ENCODE measurements around the gene TOMM70. TPM values are rescaled to one million over a fixed set of nuclear protein-coding genes. Genes with fewer than 3 reads are reported as not detected.

Gene TOMM70
- total RNA-seq, 2 experiments from 2014 or later = 56.2 to 57.8 TPM

- intact Hi-C loops (cut with micrococcal nuclease) = no loop called here
- POLR2A ChIA-PET = interaction anchor here (0.6 to 1.9 kb wide), 5 partner anchors 11 to 996 kb away, joined by 3 to 9 read pairs (median 3); partner anchors contain the start of genes LNP1, NIT2 and TOMM70
- ATAC-seq (no peak), DNase-seq (no peak)
- no peak overlapping the region for H3K27ac Mint-ChIP-seq
- H3K9me3 Mint-ChIP-seq = no peaks in the 10 kb centered on the region
- TF ChIP-seq, protein P1, sequence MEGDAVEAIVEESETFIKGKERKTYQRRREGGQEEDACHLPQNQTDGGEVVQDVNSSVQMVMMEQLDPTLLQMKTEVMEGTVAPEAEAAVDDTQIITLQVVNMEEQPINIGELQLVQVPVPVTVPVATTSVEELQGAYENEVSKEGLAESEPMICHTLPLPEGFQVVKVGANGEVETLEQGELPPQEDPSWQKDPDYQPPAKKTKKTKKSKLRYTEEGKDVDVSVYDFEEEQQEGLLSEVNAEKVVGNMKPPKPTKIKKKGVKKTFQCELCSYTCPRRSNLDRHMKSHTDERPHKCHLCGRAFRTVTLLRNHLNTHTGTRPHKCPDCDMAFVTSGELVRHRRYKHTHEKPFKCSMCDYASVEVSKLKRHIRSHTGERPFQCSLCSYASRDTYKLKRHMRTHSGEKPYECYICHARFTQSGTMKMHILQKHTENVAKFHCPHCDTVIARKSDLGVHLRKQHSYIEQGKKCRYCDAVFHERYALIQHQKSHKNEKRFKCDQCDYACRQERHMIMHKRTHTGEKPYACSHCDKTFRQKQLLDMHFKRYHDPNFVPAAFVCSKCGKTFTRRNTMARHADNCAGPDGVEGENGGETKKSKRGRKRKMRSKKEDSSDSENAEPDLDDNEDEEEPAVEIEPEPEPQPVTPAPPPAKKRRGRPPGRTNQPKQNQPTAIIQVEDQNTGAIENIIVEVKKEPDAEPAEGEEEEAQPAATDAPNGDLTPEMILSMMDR (IDR thresholded peaks at IDR 0.05) = no peak
- H3K36me3 Mint-ChIP-seq (ENCODE audit: low read depth) = peaks cover 66% of the 10 kb centered on the region
- no peaks in the 10 kb centered on the region for H3K27me3 Mint-ChIP-seq
- H3K4me1 Mint-ChIP-seq (ENCODE audit: low read depth) = no peaks in the 10 kb centered on the region
- no peak overlapping the region for H3K4me3 Mint-ChIP-seq
- CTCF ChIA-PET = interaction anchor here (0.8 kb wide), 1 partner anchor 40 kb away, joined by 3 read pairs; no protein-coding TSS in a partner anchor
Observed at GRCh38 chr3:100360757-100361496, 40.0 kb downstream of the TOMM70 start.

- TF ChIP-seq, protein P1 (IDR thresholded peaks at IDR 0.05) = no peak
- ChIA-PET POLR2A (interaction anchor here (1.9 kb wide), 1 partner anchor 24 kb away, joined by 9 read pairs; the partner anchor contains the start of gene NIT2), CTCF (no interaction called here)
- Mint-ChIP-seq H3K27me3 (no peaks in the 10 kb centered on the region), H3K27ac (peak overlapping the region; percentile 22), H3K4me3 (no peak overlapping the region), H3K9me3 (no peaks in the 10 kb centered on the region), H3K4me1 (ENCODE audit: low read depth) (no peaks in the 10 kb centered on the region), H3K36me3 (ENCODE audit: low read depth) (peaks cover 54% of the 10 kb centered on the region)
- intact Hi-C loops (cut with micrococcal nuclease) = no loop called here
- ATAC-seq = no peak
- DNase-seq = no peak
Observed at GRCh38 chr3:100359035-100359434, 41.9 kb downstream of the TOMM70 start.

DNA sequence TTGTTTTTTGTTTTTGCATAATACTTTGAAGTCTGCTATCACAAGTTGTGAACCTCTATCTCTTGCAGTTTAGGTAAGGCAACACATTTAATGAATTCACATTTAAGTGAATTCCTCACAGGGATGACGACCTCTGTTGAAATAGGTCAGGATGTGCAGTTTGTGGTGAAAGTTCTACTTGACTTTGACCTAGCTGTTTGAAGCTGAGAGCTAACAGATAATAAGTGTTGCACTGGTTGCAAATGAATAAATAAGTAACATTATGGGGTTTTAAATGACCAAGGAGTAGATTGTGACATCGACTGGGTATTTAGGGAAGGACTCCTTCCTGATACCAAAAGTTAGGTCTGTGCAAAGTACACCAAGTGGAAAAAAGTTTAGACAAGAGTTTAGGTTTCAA is 42.5 kb downstream of the TOMM70 start:
- no peaks in the 10 kb centered on the region for H3K27me3 Mint-ChIP-seq
- DNase-seq (no peak), ATAC-seq (no peak)
- H3K4me1 Mint-ChIP-seq (ENCODE audit: low read depth) = no peaks in the 10 kb centered on the region
- POLR2A ChIA-PET = no interaction called here
- H3K4me3 Mint-ChIP-seq = no peak overlapping the region
- H3K27ac Mint-ChIP-seq = peak overlapping the region; percentile 22
- H3K9me3 Mint-ChIP-seq = no peaks in the 10 kb centered on the region
- intact Hi-C loops (cut with micrococcal nuclease) = no loop called here
- peaks cover 49% of the 10 kb centered on the region for H3K36me3 Mint-ChIP-seq (ENCODE audit: low read depth)
- TF ChIP-seq, protein P1 (IDR thresholded peaks at IDR 0.05) = no peak
- CTCF ChIA-PET = no interaction called here

DNA sequence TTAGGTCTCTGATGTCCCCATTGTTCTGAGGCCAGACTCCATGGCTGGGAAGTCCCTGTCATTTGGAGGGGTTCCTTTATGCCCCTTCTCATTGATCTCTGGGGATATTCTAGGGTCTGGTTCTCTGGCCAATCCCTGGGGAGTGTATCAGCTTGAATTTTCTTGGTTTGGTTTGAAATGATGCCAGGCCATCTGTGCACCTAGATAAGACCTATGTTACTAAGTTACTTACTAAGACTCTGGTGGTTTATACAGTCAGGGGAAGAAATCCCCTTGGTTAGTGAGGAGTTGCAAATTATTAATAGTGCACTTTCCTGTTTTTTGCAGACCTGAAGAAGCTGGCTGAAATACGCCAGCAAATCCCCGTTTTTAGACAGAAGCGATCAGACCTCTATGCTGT is 46.0 kb downstream of the TOMM70 start:
- CTCF ChIA-PET = interaction anchor here (0.6 kb wide), 1 partner anchor 10 kb away, joined by 3 read pairs; no protein-coding TSS in a partner anchor
- peaks cover 50% of the 10 kb centered on the region for H3K36me3 Mint-ChIP-seq (ENCODE audit: low read depth)

More for the DNA sequence above, 46.0 kb downstream of the TOMM70 start:
- intact Hi-C loops (cut with micrococcal nuclease) = no loop called here
- no peaks in the 10 kb centered on the region for H3K27me3 Mint-ChIP-seq
- H3K4me1 Mint-ChIP-seq (ENCODE audit: low read depth) = no peaks in the 10 kb centered on the region
- TF ChIP-seq, protein P1 (IDR thresholded peaks at IDR 0.05) = no peak
- DNase-seq = no peak
- H3K27ac Mint-ChIP-seq = peak overlapping the region; percentile 7
- peaks cover 1% of the 10 kb centered on the region for H3K9me3 Mint-ChIP-seq
- no peak overlapping the region for H3K4me3 Mint-ChIP-seq
- POLR2A ChIA-PET = interaction anchor here (1.8 kb wide), 1 partner anchor 47 kb away, joined by 7 read pairs; the partner anchor contains the start of gene LNP1
- no peak for ATAC-seq

Data from activated CD8-positive, alpha-beta T cell treated with anti-CD3 and anti-CD28 coated beads for 36 hours (primary cell).